ENCODE data around the gene IL1R2. TPM values are rescaled to one million over a fixed set of nuclear protein-coding genes. Genes with fewer than 3 reads are reported as not detected.
A peak's percentile ranks its signal among the peaks of the same experiment; 100 is the strongest.

Gene IL1R2
- total RNA-seq, 4 donors from 2014 or later, result 1.1 to 25.2 (median 10.0) TPM

- peaks cover 13 to 53% (median 20%) of the 10 kb centered on the region in 3 donors for H3K4me1 ChIP-seq
- ATAC-seq, result peak; percentile 79
Observed at GRCh38 chr2:102050854-102051391, 59.2 kb downstream of the IL1R2 start.

GRCh38 chr2:102051692-102052277, 60.0 kb downstream of the IL1R2 start:
- no peak for ATAC-seq
- Histone ChIP-seq H3K27ac (peak overlapping the region; percentile 68 to 93 (median 84)), H3K4me3 (no peak overlapping the region), H3K27me3 (no peaks in the 10 kb centered on the region), H3K9me3 (no peaks in the 10 kb centered on the region), H3K36me3 (no peaks in the 10 kb centered on the region), H3K4me1 (peaks cover 13 to 45% (median 17%) of the 10 kb centered on the region in 3 donors)
- no peak for TF ChIP-seq POLR2A (IDR thresholded peaks at IDR 0.05)
- peak; percentile 21 for TF ChIP-seq POLR2AphosphoS5 (IDR thresholded peaks at IDR 0.05)
- TF ChIP-seq CTCF (IDR thresholded peaks at IDR 0.05), result peak in 2 of 4 experiments; percentile 13 to 34
- no peak for TF ChIP-seq EP300 (IDR thresholded peaks at IDR 0.05)
- WGBS, 2 donors (ENCODE audit: low coverage in 1 of 2), result 49 to 53% methylated on average over 5 to 7 of the region's 7 CpGs

More at GRCh38 chr2:102050854-102051391, 59.2 kb downstream of the IL1R2 start:
- Histone ChIP-seq H3K9me3 (no peaks in the 10 kb centered on the region), H3K4me3 (no peak overlapping the region), H3K27ac (peak overlapping the region; percentile 68 to 93 (median 84)), H3K36me3 (no peaks in the 10 kb centered on the region), H3K27me3 (no peaks in the 10 kb centered on the region)
- 0 to 3% methylated on average over 5 of the region's 7 CpGs for WGBS, 2 donors (ENCODE audit: low coverage in 1 of 2)
- TF ChIP-seq POLR2AphosphoS5 (IDR thresholded peaks at IDR 0.05), result peak; percentile 98
- TF ChIP-seq POLR2A (IDR thresholded peaks at IDR 0.05), result no peak
- TF ChIP-seq CTCF (IDR thresholded peaks at IDR 0.05), result no peak
- TF ChIP-seq EP300 (IDR thresholded peaks at IDR 0.05), result no peak

GRCh38 chr2:102052365-102052764, 60.6 kb downstream of the IL1R2 start:
- Histone ChIP-seq H3K9me3 (no peaks in the 10 kb centered on the region), H3K27me3 (no peaks in the 10 kb centered on the region), H3K4me1 (peaks cover 13 to 43% (median 16%) of the 10 kb centered on the region in 3 donors), H3K27ac (peak overlapping the region; percentile 68 to 93 (median 84)), H3K36me3 (no peaks in the 10 kb centered on the region), H3K4me3 (no peak overlapping the region)
- 41 to 53% methylated on average over 3 to 4 of the region's 4 CpGs for WGBS, 2 donors (ENCODE audit: low coverage in 1 of 2)
- TF ChIP-seq CTCF (IDR thresholded peaks at IDR 0.05) (no peak), POLR2AphosphoS5 (IDR thresholded peaks at IDR 0.05) (no peak), POLR2A (IDR thresholded peaks at IDR 0.05) (no peak), EP300 (IDR thresholded peaks at IDR 0.05) (no peak)
- no peak for ATAC-seq

GRCh38 chr2:102053096-102053495, 61.3 kb downstream of the IL1R2 start:
- WGBS, 2 donors (ENCODE audit: low coverage in 1 of 2), result 60 to 90% methylated on average over 2 to 3 of the region's 8 CpGs
- ATAC-seq, result no peak
- Histone ChIP-seq H3K36me3 (no peaks in the 10 kb centered on the region), H3K4me1 (peaks cover 13 to 47% (median 16%) of the 10 kb centered on the region in 3 donors), H3K27me3 (no peaks in the 10 kb centered on the region), H3K9me3 (no peaks in the 10 kb centered on the region), H3K27ac (peak overlapping the region; percentile 68 to 93 (median 84)), H3K4me3 (no peak overlapping the region)
- TF ChIP-seq POLR2AphosphoS5 (IDR thresholded peaks at IDR 0.05) (no peak), POLR2A (IDR thresholded peaks at IDR 0.05) (no peak), CTCF (IDR thresholded peaks at IDR 0.05) (no peak), EP300 (IDR thresholded peaks at IDR 0.05) (no peak)
